Skeletal muscle satellite cell (primary cell): Measurements from ENCODE around the gene OR7D4.

ENCODE experiments used
- H3K27me3 ChIP-seq: 2 replicates; pipeline ENCODE4 v1.7.0; 2013; ENCODE audit warnings: low read length; ENCODE audit not compliant: control insufficient read depth, insufficient read depth
- H3K36me3 ChIP-seq: 2 replicates; pipeline ENCODE4 v1.7.0; 2013; ENCODE audit warnings: mild to moderate bottlenecking, control low read depth, low read length; ENCODE audit not compliant: insufficient read depth
- H3K4me1 ChIP-seq: 2 replicates; pipeline ENCODE4 v1.7.0; 2013; ENCODE audit warnings: low read length; ENCODE audit not compliant: control insufficient read depth, insufficient read depth
- H3K4me2 ChIP-seq: 2 replicates; pipeline ENCODE4 v1.7.0; 2013; ENCODE audit warnings: mild to moderate bottlenecking, low read length
- H3K4me3 ChIP-seq: 2 replicates; pipeline ENCODE4 v1.7.0; 2013; ENCODE audit warnings: low read length
- H3K9ac ChIP-seq: 2 replicates; pipeline ENCODE4 v1.7.0; 2013; ENCODE audit warnings: mild to moderate bottlenecking, low read depth, low read length, moderate library complexity
- H3K9me3 ChIP-seq: replicated peaks from 2 replicates; pipeline ENCODE4 v1.7.0; 2013; ENCODE audit warnings: mild to moderate bottlenecking, control low read depth, low read length

The OR7D4 gene

GRCh38 chr19:9165261-9165660, 54.1 kb downstream of the OR7D4 start:
- H3K4me3 ChIP-seq: no peak overlapping the region
- peaks cover 58% of the 10 kb centered on the region for H3K36me3 ChIP-seq
- H3K27me3 ChIP-seq: no peaks in the 10 kb centered on the region
- H3K9ac ChIP-seq: no peak overlapping the region
- no peak overlapping the region for H3K4me2 ChIP-seq
- peaks cover 20% of the 10 kb centered on the region for H3K9me3 ChIP-seq
- no peaks in the 10 kb centered on the region for H3K4me1 ChIP-seq

GRCh38 chr19:9161427-9161826, 58.0 kb downstream of the OR7D4 start:
- Histone ChIP-seq H3K4me2 (no peak overlapping the region), H3K4me3 (no peak overlapping the region), H3K4me1 (no peaks in the 10 kb centered on the region), H3K27me3 (no peaks in the 10 kb centered on the region), H3K9ac (no peak overlapping the region), H3K36me3 (peaks cover 90% of the 10 kb centered on the region), H3K9me3 (peaks cover 33% of the 10 kb centered on the region)
